GM12801 (cell line): ENCODE data around the gene TP73.

Experiments
- TF ChIP-seq, protein P1 (sequence below): IDR thresholded peaks from one replicate; pipeline ENCODE4 v1.5.1; 2011; ENCODE audit warnings: control low read depth; ENCODE audit not compliant: insufficient read length; ENCODE audit errors: extremely low read depth

Gene TP73

GRCh38 chr1:3680488-3681230, 28.3 kb downstream of the TP73 start:
- TF ChIP-seq, protein P1, sequence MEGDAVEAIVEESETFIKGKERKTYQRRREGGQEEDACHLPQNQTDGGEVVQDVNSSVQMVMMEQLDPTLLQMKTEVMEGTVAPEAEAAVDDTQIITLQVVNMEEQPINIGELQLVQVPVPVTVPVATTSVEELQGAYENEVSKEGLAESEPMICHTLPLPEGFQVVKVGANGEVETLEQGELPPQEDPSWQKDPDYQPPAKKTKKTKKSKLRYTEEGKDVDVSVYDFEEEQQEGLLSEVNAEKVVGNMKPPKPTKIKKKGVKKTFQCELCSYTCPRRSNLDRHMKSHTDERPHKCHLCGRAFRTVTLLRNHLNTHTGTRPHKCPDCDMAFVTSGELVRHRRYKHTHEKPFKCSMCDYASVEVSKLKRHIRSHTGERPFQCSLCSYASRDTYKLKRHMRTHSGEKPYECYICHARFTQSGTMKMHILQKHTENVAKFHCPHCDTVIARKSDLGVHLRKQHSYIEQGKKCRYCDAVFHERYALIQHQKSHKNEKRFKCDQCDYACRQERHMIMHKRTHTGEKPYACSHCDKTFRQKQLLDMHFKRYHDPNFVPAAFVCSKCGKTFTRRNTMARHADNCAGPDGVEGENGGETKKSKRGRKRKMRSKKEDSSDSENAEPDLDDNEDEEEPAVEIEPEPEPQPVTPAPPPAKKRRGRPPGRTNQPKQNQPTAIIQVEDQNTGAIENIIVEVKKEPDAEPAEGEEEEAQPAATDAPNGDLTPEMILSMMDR, result no peak

DNA sequence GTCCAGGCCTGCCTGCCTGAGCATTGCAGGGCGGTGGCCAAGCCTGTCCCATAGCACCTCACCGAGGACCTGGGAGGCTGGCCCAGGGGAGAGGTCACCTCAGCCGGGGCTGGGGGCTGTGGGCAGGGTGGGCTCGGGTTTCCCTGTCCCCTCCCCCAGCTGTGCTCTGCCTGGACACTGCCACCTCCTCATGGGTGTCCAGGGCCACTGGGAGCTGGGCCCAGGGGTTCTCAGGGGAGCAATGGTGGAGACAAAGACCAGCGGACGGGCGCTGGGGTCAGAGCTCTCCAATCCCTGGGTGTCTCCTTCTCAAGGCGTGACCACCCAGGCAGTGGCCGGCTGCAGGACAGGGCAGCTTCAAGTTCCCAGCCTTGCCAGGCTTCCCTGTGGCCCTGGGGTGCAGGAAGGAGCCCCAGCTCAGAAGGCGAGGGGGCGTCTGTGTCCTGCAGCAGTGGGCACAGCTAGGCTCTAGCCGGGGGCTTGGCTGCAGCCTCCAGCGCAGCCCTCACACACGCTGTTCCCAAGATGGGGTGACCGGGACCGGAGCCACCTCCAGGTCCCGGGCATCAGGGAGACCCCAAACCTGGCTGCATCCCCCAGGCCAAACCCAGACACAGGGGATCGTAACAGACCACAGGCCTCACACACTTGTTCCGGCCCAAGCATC, 29.0 kb downstream of the TP73 start:
- TF ChIP-seq, protein P1, result no peak

GRCh38 chr1:3681898-3682806, 29.8 kb downstream of the TP73 start:
- TF ChIP-seq, protein P1, result no peak

- TF ChIP-seq, protein P1, result no peak
Observed at GRCh38 chr1:3683197-3683596, 30.9 kb downstream of the TP73 start.

- TF ChIP-seq, protein P1, result no peak
Observed at GRCh38 chr1:3683992-3684391, 31.7 kb downstream of the TP73 start.

GRCh38 chr1:3685222-3685621, 32.9 kb downstream of the TP73 start:
- TF ChIP-seq, protein P1, result no peak

GRCh38 chr1:3685906-3686305, 33.6 kb downstream of the TP73 start:
- TF ChIP-seq, protein P1, result no peak
